ENCODE data around the gene PLEKHM2.

PLEKHM2 gene

DNA sequence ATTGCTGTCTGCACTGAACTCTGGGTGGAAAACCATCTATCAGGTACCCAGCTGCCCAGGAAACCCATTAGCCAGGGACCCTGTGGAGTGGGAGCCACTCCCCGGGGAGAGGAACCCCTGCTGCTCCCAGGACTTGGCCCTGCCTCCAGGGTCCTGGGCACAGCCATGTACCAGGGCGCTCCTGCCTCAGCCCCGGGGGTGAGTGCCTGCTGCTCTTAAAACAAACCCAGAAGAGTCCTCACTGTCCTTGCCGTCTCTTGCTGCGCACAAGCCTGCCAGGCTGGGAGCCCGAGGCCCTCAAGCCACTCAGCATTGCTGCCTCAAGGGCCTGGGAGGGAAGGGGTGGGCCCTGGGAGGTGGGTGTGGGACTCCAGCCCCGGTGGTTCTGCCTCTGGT is 48.6 kb downstream of the PLEKHM2 start:
- Histone ChIP-seq H3K27me3 (ENCODE audit: control insufficient read depth, insufficient read depth, low read length, poor library complexity, severe bottlenecking) (no peaks in the 10 kb centered on the region), H3K9me3 (ENCODE audit: control insufficient read depth, low read length) (no peaks in the 10 kb centered on the region), H3K4me1 (ENCODE audit: control insufficient read depth, insufficient read depth, low read length) (peaks cover 16% of the 10 kb centered on the region), H3K36me3 (ENCODE audit: control insufficient read depth, insufficient read depth, low read length) (peaks cover 23% of the 10 kb centered on the region), H3K4me3 (ENCODE audit: insufficient read depth, low read depth, low read length) (no peak overlapping the region), H3K27ac (ENCODE audit: insufficient read depth, low read depth, low read length, poor library complexity, severe bottlenecking) (no peak overlapping the region)
- 94 to 96% methylated on average over 7 of the region's 7 CpGs for whole genome bisulfite sequencing, 2 experiments

DNA sequence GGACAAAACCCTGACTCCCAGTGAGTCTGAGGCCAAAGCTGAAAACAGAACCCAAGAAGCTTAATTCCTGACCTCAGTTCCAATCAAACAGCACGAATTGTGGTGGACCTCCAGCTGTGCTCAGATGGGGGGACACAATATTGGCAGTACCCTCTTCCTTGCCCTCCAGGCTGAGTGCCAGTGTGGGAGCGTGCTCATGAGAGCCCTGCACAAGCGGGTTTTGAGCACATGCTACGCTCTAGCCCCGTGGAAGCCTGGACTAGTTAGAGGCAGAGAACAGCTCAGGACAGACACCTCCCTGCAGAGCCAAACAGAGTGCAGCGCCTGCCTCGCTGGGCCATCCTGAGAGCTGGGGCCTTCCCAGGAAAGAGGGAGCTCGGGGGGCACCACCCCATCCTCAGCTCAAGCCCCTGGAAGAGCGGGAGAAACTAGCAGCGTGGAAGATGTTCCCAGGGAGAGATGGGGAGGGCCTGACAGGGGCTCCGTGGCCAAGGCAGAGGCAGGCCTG is 49.2 kb downstream of the PLEKHM2 start:
- Histone ChIP-seq H3K9me3 (ENCODE audit: control insufficient read depth, low read length) (no peaks in the 10 kb centered on the region), H3K4me1 (ENCODE audit: control insufficient read depth, insufficient read depth, low read length) (peaks cover 16% of the 10 kb centered on the region), H3K27ac (ENCODE audit: insufficient read depth, low read depth, low read length, poor library complexity, severe bottlenecking) (no peak overlapping the region), H3K27me3 (ENCODE audit: control insufficient read depth, insufficient read depth, low read length, poor library complexity, severe bottlenecking) (no peaks in the 10 kb centered on the region), H3K36me3 (ENCODE audit: control insufficient read depth, insufficient read depth, low read length) (peaks cover 17% of the 10 kb centered on the region), H3K4me3 (ENCODE audit: insufficient read depth, low read depth, low read length) (no peak overlapping the region)
- WGBS, 2 experiments = 94 to 95% methylated on average over 11 of the region's 11 CpGs

DNA sequence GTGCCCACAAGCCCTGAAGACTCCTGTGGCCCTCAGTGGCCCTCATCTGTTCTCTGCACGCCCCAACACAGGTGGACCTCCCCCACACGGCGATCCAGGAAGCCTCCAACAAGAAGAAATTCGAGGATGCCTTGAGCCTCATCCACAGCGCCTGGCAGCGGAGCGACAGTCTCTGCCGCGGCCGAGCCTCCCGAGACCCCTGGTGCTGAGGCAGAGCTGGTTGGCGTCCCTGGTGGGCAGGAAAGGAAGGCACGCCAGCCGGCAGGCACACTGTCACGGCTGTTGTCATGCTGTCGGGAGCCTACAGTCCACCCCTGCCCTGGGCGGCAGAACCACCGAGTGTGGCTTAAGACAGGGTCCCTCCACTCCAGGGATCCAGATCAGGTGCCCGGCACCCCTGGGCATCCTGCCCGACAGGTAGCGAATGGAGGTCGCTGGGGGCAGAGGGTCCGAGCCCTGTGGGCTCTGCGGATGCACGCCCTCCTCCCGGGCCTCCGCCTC is 49.7 kb downstream of the PLEKHM2 start:
- Histone ChIP-seq H3K9me3 (ENCODE audit: control insufficient read depth, low read length) (no peaks in the 10 kb centered on the region), H3K4me3 (ENCODE audit: insufficient read depth, low read depth, low read length) (no peak overlapping the region), H3K27me3 (ENCODE audit: control insufficient read depth, insufficient read depth, low read length, poor library complexity, severe bottlenecking) (no peaks in the 10 kb centered on the region), H3K4me1 (ENCODE audit: control insufficient read depth, insufficient read depth, low read length) (peaks cover 16% of the 10 kb centered on the region), H3K27ac (ENCODE audit: insufficient read depth, low read depth, low read length, poor library complexity, severe bottlenecking) (no peak overlapping the region), H3K36me3 (ENCODE audit: control insufficient read depth, insufficient read depth, low read length) (peaks cover 12% of the 10 kb centered on the region)
- 95% methylated on average over 27 of the region's 27 CpGs for WGBS, 2 experiments

DNA sequence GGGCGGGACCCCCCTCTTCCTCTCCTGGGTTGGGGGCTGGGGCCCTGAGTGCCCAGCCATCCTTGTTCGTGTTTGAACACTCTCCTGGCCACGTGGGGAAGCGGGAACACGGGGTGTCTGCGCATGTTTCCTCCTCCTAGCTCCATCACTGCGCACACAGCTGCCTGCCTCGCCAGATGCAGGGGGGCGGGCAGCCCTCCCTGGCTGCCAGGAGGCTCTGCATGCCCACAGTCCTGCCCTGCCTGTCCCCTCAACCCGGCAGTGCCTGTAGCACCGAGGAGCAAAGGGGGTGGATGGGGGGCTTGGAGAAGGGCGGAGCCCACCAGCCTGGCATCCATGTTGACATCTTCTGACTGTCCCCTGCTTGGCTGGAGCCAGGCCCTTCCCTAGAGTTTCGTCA is 50.2 kb downstream of the PLEKHM2 start:
- H3K4me3 ChIP-seq (ENCODE audit: insufficient read depth, low read depth, low read length) = no peak overlapping the region
- H3K36me3 ChIP-seq (ENCODE audit: control insufficient read depth, insufficient read depth, low read length) = peaks cover 11% of the 10 kb centered on the region
- 91 to 94% methylated on average over 13 of the region's 13 CpGs for WGBS, 2 experiments
- H3K9me3 ChIP-seq (ENCODE audit: control insufficient read depth, low read length) = no peaks in the 10 kb centered on the region
- H3K4me1 ChIP-seq (ENCODE audit: control insufficient read depth, insufficient read depth, low read length) = peaks cover 16% of the 10 kb centered on the region
- H3K27ac ChIP-seq (ENCODE audit: insufficient read depth, low read depth, low read length, poor library complexity, severe bottlenecking) = no peak overlapping the region
- H3K27me3 ChIP-seq (ENCODE audit: control insufficient read depth, insufficient read depth, low read length, poor library complexity, severe bottlenecking) = no peaks in the 10 kb centered on the region

DNA sequence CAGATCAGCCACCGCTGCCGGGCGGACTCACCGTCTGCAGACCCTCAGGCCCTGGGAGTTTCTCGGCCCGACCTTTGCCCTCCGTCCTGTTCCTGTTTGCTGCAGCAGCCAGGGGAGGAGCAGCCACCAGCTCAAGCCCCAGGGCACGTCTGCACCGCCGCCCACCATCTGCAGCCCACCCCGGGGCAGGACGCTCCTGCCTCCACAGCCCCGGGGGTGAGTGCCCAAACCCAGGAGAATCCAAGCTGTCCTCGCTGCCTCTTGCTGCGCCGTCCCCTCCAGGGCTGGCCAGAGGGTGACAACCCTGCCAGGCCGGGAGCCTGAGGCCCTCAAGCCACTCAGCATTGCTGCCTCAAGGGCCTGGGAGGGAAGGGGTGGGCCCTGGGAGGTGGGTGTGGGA is 50.8 kb downstream of the PLEKHM2 start:
- Histone ChIP-seq H3K4me1 (ENCODE audit: control insufficient read depth, insufficient read depth, low read length) (peaks cover 16% of the 10 kb centered on the region), H3K27ac (ENCODE audit: insufficient read depth, low read depth, low read length, poor library complexity, severe bottlenecking) (no peak overlapping the region), H3K4me3 (ENCODE audit: insufficient read depth, low read depth, low read length) (no peak overlapping the region), H3K27me3 (ENCODE audit: control insufficient read depth, insufficient read depth, low read length, poor library complexity, severe bottlenecking) (no peaks in the 10 kb centered on the region), H3K9me3 (ENCODE audit: control insufficient read depth, low read length) (no peaks in the 10 kb centered on the region), H3K36me3 (ENCODE audit: control insufficient read depth, insufficient read depth, low read length) (peaks cover 11% of the 10 kb centered on the region)
- WGBS, 2 experiments = 89% methylated on average over 17 of the region's 17 CpGs

DNA sequence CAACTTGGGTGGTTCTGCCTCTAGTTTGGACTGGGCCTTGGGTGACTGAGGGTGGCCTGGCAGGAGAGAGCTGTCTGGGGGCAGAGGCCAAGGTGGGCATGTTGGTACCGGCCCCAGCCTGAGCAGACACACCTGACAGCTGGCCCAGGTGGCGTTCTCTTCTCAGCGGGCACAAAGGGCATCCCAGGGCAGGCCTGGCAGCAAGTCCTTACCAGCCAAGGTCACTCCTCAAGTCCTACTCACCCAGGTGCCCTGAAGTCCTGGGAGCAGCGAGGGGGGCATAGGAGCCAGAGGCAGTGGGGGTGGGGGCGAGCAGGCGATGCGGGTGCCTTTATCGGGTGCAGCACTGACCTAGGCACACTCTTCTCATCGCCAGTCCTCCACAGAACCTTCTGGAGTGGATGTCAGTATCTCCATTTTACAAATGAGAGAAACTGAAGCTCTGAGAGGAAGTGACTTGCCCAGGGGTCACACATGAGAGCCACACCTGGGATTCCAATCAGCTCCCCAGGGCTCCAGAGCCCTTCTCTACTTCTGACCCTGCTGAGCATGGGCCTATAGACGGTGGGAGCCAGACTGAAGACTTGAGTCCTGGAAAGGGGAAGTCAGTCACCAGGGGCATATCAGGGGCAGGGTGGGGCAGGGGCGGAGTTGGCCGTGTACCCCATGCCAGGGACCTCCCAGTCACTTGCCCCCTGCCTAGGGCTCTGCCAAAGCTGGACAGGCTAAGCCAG is 51.4 kb downstream of the PLEKHM2 start:
- H3K27ac ChIP-seq (ENCODE audit: insufficient read depth, low read depth, low read length, poor library complexity, severe bottlenecking) = no peak overlapping the region
- WGBS, 2 experiments = 89% methylated on average over 12 of the region's 12 CpGs
- H3K4me1 ChIP-seq (ENCODE audit: control insufficient read depth, insufficient read depth, low read length) = peaks cover 16% of the 10 kb centered on the region

DNA sequence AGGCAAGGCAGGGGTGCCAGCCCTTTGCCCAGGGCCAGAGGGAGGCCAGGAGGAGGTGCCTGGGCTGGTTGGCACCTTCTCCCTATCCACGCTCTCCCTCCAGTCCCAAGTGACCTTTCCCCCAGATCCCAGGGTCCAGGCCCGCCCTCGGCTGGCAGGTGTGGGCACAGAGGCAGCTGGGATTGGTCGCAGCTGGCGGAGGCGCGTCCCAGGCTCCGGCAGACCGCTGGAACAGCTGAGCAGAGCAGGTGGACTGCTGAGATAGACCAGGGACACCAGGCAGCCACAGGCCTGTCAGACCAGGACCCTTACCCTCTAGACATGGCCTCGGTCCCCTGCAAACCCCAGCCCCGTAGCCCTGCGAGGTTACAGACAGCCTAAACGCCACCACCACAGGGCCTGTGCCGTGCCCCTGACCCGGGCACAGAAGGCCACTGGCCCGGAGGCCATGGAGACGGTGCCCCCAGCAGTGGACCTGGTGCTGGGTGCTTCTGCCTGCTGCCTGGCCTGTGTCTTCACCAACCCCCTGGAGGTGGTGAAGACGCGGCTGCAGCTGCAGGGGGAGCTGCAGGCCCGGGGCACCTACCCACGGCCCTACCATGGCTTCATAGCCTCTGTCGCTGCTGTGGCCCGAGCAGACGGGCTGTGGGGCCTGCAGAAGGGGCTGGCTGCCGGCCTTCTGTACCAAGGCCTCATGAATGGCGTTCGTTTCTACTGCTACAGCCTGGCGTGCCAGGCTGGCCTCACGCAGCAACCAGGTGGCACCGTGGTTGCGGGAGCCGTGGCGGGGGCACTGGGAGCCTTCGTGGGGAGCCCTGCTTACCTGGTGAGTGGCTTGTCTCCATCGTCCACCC is 52.1 kb downstream of the PLEKHM2 start, which contains the start of gene SLC25A34:
Gene SLC25A34 (plus strand): TSS at position 221 of the 854 bp plus-strand sequence. CDS start 228 bp downstream, at position 449.
- WGBS, 2 experiments = 87% methylated on average over 35 of the region's 35 CpGs
- Histone ChIP-seq H3K27ac (ENCODE audit: insufficient read depth, low read depth, low read length, poor library complexity, severe bottlenecking) (no peak within 1 kb of the TSS), H3K36me3 (ENCODE audit: control insufficient read depth, insufficient read depth, low read length) (peaks cover 7% of the 10 kb centered on the region), H3K27me3 (ENCODE audit: control insufficient read depth, insufficient read depth, low read length, poor library complexity, severe bottlenecking) (no peaks in the 10 kb centered on the region), H3K4me3 (ENCODE audit: insufficient read depth, low read depth, low read length) (no peak within 1 kb of the TSS), H3K4me1 (ENCODE audit: control insufficient read depth, insufficient read depth, low read length) (peaks cover 16% of the 10 kb centered on the region), H3K9me3 (ENCODE audit: control insufficient read depth, low read length) (no peaks in the 10 kb centered on the region)

More for the DNA sequence above, 51.4 kb downstream of the PLEKHM2 start:
- H3K36me3 ChIP-seq (ENCODE audit: control insufficient read depth, insufficient read depth, low read length) = peaks cover 11% of the 10 kb centered on the region
- H3K9me3 ChIP-seq (ENCODE audit: control insufficient read depth, low read length) = no peaks in the 10 kb centered on the region
- no peak overlapping the region for H3K4me3 ChIP-seq (ENCODE audit: insufficient read depth, low read depth, low read length)
- H3K27me3 ChIP-seq (ENCODE audit: control insufficient read depth, insufficient read depth, low read length, poor library complexity, severe bottlenecking) = no peaks in the 10 kb centered on the region

DNA sequence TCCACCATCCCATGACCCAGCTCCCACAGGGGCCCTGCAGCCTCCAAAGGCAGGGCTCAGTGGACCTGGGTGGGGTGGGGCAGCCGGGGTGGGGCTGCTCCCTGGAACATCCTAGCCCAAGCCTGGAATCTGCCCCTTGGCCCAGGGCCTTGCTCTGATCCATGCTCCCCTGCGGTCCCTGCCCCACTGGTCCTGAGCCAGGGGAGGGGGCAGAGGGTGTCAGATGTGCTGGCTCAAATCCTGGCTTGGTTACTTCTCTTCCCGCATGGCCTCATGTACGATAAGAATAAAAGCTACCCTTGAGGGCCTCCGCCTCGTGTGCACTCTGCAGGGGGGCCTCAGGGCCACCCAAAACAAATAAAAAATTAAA is 52.8 kb downstream of the PLEKHM2 start:
- 76 to 85% methylated on average over 6 of the region's 6 CpGs for WGBS, 2 experiments
- Histone ChIP-seq H3K4me3 (ENCODE audit: insufficient read depth, low read depth, low read length) (no peak overlapping the region), H3K27me3 (ENCODE audit: control insufficient read depth, insufficient read depth, low read length, poor library complexity, severe bottlenecking) (no peaks in the 10 kb centered on the region), H3K36me3 (ENCODE audit: control insufficient read depth, insufficient read depth, low read length) (peaks cover 5% of the 10 kb centered on the region), H3K27ac (ENCODE audit: insufficient read depth, low read depth, low read length, poor library complexity, severe bottlenecking) (no peak overlapping the region), H3K9me3 (ENCODE audit: control insufficient read depth, low read length) (no peaks in the 10 kb centered on the region), H3K4me1 (ENCODE audit: control insufficient read depth, insufficient read depth, low read length) (peaks cover 16% of the 10 kb centered on the region)

DNA sequence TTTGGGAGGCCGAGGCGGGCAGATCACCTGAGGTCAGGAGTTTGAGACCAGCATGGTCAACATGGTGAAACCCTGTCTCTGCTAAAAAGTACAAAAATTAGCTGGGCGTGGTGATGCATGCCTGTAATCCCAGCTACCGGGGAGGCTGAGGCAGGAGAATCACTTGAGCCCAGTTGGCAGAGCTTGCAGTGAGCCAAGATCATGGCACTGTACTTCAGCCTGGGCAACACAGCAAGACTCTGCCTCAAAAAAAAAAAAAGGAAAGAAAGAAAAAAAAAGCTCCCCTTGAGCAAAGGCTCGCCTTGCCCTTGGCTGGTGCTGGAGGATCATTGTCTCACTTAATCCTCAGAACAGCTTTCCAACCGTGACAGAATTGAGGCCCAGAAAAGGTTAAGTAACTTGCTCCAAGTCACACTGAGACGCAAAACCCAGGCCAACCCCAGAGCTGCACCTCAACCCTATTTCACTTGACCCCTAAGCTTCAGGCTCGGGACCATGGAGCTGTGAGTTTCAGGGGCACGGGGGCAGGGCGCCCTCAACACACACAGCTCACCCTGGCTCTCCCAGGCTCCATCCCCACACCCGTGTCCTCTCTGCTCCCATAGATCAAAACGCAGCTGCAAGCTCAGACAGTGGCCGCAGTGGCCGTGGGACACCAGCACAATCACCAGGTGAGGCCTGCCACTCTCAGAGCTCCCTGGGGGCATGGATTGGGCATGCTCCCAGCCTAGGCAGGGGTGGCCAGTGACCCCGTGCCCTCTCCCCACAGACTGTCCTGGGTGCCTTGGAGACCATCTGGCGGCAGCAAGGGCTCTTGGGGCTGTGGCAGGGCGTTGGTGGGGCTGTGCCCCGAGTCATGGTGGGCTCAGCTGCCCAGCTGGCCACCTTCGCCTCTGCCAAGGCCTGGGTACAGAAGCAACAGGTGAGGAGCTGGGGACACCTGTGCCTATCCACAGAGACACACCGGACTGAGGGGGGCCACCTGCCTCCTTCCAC is 53.5 kb downstream of the PLEKHM2 start:
- H3K36me3 ChIP-seq (ENCODE audit: control insufficient read depth, insufficient read depth, low read length) = peaks cover 5% of the 10 kb centered on the region
- H3K27me3 ChIP-seq (ENCODE audit: control insufficient read depth, insufficient read depth, low read length, poor library complexity, severe bottlenecking) = no peaks in the 10 kb centered on the region
- no peak overlapping the region for H3K4me3 ChIP-seq (ENCODE audit: insufficient read depth, low read depth, low read length)
- H3K9me3 ChIP-seq (ENCODE audit: control insufficient read depth, low read length) = no peaks in the 10 kb centered on the region
- peaks cover 16% of the 10 kb centered on the region for H3K4me1 ChIP-seq (ENCODE audit: control insufficient read depth, insufficient read depth, low read length)
- no peak overlapping the region for H3K27ac ChIP-seq (ENCODE audit: insufficient read depth, low read depth, low read length, poor library complexity, severe bottlenecking)
- WGBS, 2 experiments = 86 to 89% methylated on average over 20 of the region's 20 CpGs

All from ectodermal cell (in vitro differentiated cells).